Smooth muscle cell (in vitro differentiated cells): ENCODE data around the gene SPARC. TPM values are rescaled to one million over a fixed set of nuclear protein-coding genes. Genes with fewer than 3 reads are reported as not detected.

ENCODE experiments used
- DNase-seq: peaks from one replicate; lab custom pipeline; 2025; ENCODE audit not compliant: unreplicated experiment; lab: John Stamatoyannopoulos, UW
- H2AFZ ChIP-seq: fragments of 200-600 bp; sonication (generic); 2 replicates; pipeline ENCODE4 v1.6.0; 2016; ENCODE audit warnings: antibody characterized with exemption, low read depth, mild to moderate bottlenecking
- H3F3A ChIP-seq: fragments of 200-600 bp; sonication (generic); 2 replicates; pipeline ENCODE4 v1.6.0; 2017; ENCODE audit warnings: antibody characterized with exemption, low read depth
- H3K27ac ChIP-seq: fragments of 200-600 bp; sonication (generic); 2 replicates; pipeline ENCODE4 v1.5.1; 2016; ENCODE audit warnings: low read depth, mild to moderate bottlenecking
- H3K27me3 ChIP-seq: fragments of 200-600 bp; sonication (generic); 2 replicates; pipeline ENCODE4 v1.6.1; 2016; ENCODE audit warnings: low read depth, mild to moderate bottlenecking
- H3K36me3 ChIP-seq: fragments of 200-600 bp; sonication (generic); 2 replicates; pipeline ENCODE4 v1.5.1; 2016; ENCODE audit warnings: low read depth
- H3K4me1 ChIP-seq: fragments of 200-600 bp; sonication (generic); 2 replicates; pipeline ENCODE4 v1.5.1; 2016; ENCODE audit warnings: low read depth
- H3K4me2 ChIP-seq: fragments of 200-600 bp; sonication (generic); 2 replicates; pipeline ENCODE4 v1.6.0; 2016; ENCODE audit warnings: mild to moderate bottlenecking
- H3K4me3 ChIP-seq: fragments of 200-600 bp; sonication (generic); 2 replicates; pipeline ENCODE4 v1.5.1; 2016; ENCODE audit warnings: mild to moderate bottlenecking
- H3K79me2 ChIP-seq: fragments of 200-600 bp; sonication (generic); 2 replicates; pipeline ENCODE4 v1.6.0; 2016; ENCODE audit warnings: low read depth, mild to moderate bottlenecking
- H3K9ac ChIP-seq: fragments of 200-600 bp; sonication (generic); 2 replicates; pipeline ENCODE4 v1.6.0; 2016; ENCODE audit warnings: low read depth
- H3K9me3 ChIP-seq: fragments of 200-600 bp; sonication (generic); replicated peaks from 2 replicates; pipeline ENCODE4 v1.5.1; 2016; ENCODE audit warnings: low read depth
- H4K20me1 ChIP-seq: fragments of 200-600 bp; sonication (generic); 2 replicates; pipeline ENCODE4 v1.6.0; 2016; ENCODE audit warnings: low read depth
- WGBS: methylation state at CpG from one replicate; pipeline ENCODE4 v1.1.7; 2016; ENCODE audit warnings: low lambda C conversion rate; 5-methylcytosine and 5-hydroxymethylcytosine counted together
- polyA plus RNA-seq: library from polyadenylated mRNA; unstranded; fragments of >200 nt; fragmentation: Nextera tagmentation; extraction: Ambion mirVana; gene quantifications from 2 replicates; pipeline ENCODE4 v1.2.1, GENCODE V29; 2016
- total RNA-seq: library from RNA; depleted of rRNA; stranded (reverse); fragments of >200 nt; gene quantifications from 2 replicates; pipeline ENCODE4 v1.2.3, GENCODE V29; 2014
- TF ChIP-seq, protein P1 (sequence below): fragments of 200-600 bp; sonication (generic); IDR thresholded peaks from 2 replicates; pipeline ENCODE4 v1.5.1; 2017; ENCODE audit warnings: borderline replicate concordance, mild to moderate bottlenecking, antibody characterized with exemption; ENCODE audit not compliant: insufficient read depth, poor library complexity, severe bottlenecking

Gene SPARC
- total and polyA plus RNA-seq, 2 experiments from 2014 or later, result 7,113 to 19,518 TPM

DNA sequence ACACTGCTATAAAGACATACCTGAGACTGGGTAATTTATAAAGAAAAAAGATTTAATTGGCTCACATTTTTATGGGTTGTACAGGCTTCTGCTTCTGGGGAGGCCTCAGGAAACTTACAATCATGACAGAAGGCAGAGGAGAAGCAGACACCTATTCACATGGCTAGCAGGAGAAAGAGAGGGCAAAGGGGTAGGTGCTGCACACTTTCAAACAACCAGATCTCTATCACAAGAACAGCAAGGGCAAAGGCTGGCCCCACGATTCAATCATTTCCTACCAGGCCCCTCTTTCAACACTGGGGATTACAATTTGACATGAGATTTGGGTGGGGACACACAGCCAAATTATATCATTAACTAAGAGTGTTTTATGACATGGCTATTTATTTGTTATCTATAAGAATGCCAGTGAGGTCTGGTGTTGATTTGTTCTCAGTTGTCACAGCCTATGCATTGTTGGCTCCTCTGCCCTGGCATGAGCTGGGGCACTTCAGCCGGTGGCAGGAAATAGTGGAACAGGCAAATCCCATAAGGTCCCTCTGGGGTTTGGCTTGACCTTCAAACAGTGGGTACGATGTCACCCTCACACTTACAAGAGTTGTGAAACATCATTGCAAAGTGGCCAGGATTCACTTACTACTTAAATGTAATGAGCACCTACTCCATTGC lies 44.1 kb downstream of the SPARC start:
- Histone ChIP-seq H3K27me3 (peaks cover 14% of the 10 kb centered on the region), H2AFZ (no peak overlapping the region), H4K20me1 (no peaks in the 10 kb centered on the region), H3K36me3 (no peaks in the 10 kb centered on the region), H3K4me3 (no peak overlapping the region), H3K9me3 (no peaks in the 10 kb centered on the region), H3K4me1 (no peaks in the 10 kb centered on the region), H3K27ac (no peak overlapping the region), H3F3A (no peaks in the 10 kb centered on the region), H3K4me2 (no peak overlapping the region), H3K79me2 (no peaks in the 10 kb centered on the region), H3K9ac (no peak overlapping the region)
- WGBS, result 84% methylated on average over 3 of the region's 3 CpGs
- TF ChIP-seq, protein P1, sequence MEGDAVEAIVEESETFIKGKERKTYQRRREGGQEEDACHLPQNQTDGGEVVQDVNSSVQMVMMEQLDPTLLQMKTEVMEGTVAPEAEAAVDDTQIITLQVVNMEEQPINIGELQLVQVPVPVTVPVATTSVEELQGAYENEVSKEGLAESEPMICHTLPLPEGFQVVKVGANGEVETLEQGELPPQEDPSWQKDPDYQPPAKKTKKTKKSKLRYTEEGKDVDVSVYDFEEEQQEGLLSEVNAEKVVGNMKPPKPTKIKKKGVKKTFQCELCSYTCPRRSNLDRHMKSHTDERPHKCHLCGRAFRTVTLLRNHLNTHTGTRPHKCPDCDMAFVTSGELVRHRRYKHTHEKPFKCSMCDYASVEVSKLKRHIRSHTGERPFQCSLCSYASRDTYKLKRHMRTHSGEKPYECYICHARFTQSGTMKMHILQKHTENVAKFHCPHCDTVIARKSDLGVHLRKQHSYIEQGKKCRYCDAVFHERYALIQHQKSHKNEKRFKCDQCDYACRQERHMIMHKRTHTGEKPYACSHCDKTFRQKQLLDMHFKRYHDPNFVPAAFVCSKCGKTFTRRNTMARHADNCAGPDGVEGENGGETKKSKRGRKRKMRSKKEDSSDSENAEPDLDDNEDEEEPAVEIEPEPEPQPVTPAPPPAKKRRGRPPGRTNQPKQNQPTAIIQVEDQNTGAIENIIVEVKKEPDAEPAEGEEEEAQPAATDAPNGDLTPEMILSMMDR, result no peak
- no peak for DNase-seq

DNA sequence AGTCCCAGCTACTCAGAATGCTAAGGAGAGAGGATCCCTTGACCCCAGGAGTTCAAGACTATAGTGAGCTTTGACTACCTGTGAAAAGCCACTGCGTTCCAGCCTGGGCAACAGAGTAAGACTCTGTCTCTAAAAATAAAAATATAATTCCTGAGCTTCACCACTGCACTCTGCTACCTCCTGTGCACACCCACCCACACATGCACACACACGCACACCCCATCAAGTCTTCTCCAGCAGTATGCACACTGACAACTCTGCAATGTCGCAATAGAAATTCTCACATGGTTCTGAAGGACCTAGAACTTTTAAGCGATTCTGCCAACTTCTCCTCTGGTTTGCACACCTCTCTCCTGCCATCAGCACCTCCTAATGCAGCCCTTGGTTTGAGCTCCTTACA lies 48.1 kb downstream of the SPARC start:
- no peak overlapping the region for H2AFZ ChIP-seq
- H3K79me2 ChIP-seq, result no peaks in the 10 kb centered on the region
- H3K4me2 ChIP-seq, result no peak overlapping the region
- H3K27ac ChIP-seq, result no peak overlapping the region
- no peaks in the 10 kb centered on the region for H3F3A ChIP-seq
- H3K36me3 ChIP-seq, result no peaks in the 10 kb centered on the region
- H3K4me1 ChIP-seq, result no peaks in the 10 kb centered on the region
- no peaks in the 10 kb centered on the region for H3K9me3 ChIP-seq
- H3K9ac ChIP-seq, result no peak overlapping the region
- TF ChIP-seq, protein P1, result no peak
- H4K20me1 ChIP-seq, result no peaks in the 10 kb centered on the region
- DNase-seq, result no peak
- H3K4me3 ChIP-seq, result no peak overlapping the region
- 82% methylated on average over 4 of the region's 4 CpGs for WGBS
- peaks cover 28% of the 10 kb centered on the region for H3K27me3 ChIP-seq

DNA sequence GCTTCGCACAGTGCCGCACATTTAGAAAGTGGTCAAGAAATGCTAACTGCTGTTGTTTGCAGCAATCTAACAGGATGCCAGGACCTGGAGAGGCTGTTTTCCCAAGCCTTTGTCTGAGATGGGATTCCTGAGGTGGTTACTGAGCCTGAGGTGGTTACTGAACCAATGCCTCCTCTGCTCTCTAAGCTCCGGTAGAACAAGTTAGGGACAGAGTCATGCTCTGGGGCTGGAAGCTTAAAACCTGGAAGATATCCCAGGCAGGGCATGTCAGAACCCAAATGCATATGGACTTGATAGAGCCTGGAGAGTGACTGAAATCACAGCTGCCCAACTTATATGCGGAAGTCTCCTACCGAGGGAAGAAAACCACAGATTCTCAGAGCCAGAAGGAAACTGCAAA lies 49.0 kb downstream of the SPARC start:
- Histone ChIP-seq H3K4me3 (no peak overlapping the region), H3K79me2 (no peaks in the 10 kb centered on the region), H3K9me3 (no peaks in the 10 kb centered on the region), H3K27me3 (peaks cover 28% of the 10 kb centered on the region), H3K4me2 (no peak overlapping the region), H4K20me1 (no peaks in the 10 kb centered on the region), H3K36me3 (no peaks in the 10 kb centered on the region), H3K4me1 (no peaks in the 10 kb centered on the region), H3K27ac (no peak overlapping the region), H3K9ac (no peak overlapping the region), H3F3A (no peaks in the 10 kb centered on the region), H2AFZ (no peak overlapping the region)
- no peak for DNase-seq
- TF ChIP-seq, protein P1, result no peak
- 70% methylated on average over 5 of the region's 5 CpGs for WGBS

DNA sequence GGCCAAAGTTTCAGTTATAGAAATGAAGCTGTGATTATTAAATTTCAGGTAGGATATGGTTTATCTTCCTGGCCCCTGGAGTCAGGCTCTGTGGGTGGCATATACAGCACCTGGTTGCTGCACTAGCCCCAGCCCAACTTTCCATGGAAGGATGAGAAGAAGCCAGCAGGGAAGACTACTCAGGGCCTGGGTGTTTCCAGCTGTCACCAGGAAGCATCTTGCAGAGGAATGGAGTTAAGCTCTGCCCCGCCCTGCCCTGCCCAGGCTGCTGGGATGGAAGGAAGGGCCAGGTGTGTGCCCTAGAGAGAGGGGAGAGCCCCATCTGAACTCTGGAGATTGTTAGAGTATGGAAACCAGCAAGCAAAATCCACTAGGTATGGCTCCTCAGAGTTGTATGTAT lies 52.8 kb downstream of the SPARC start:
- H3K4me2 ChIP-seq, result no peak overlapping the region
- no peak overlapping the region for H3K9ac ChIP-seq
- H3K4me3 ChIP-seq, result no peak overlapping the region
- TF ChIP-seq, protein P1, result no peak
- no peaks in the 10 kb centered on the region for H3F3A ChIP-seq
- H3K36me3 ChIP-seq, result no peaks in the 10 kb centered on the region
- WGBS, result 94% methylated on average over 1 of the region's 1 CpG
- H3K27me3 ChIP-seq, result peaks cover 31% of the 10 kb centered on the region
- H3K4me1 ChIP-seq, result no peaks in the 10 kb centered on the region
- no peak overlapping the region for H2AFZ ChIP-seq
- H4K20me1 ChIP-seq, result no peaks in the 10 kb centered on the region
- no peak overlapping the region for H3K27ac ChIP-seq
- H3K9me3 ChIP-seq, result no peaks in the 10 kb centered on the region
- no peaks in the 10 kb centered on the region for H3K79me2 ChIP-seq
- DNase-seq, result no peak
